ENCODE data around the gene PITX3.
A peak's percentile ranks its signal among the peaks of the same experiment; 100 is the strongest.

PITX3 gene

DNA sequence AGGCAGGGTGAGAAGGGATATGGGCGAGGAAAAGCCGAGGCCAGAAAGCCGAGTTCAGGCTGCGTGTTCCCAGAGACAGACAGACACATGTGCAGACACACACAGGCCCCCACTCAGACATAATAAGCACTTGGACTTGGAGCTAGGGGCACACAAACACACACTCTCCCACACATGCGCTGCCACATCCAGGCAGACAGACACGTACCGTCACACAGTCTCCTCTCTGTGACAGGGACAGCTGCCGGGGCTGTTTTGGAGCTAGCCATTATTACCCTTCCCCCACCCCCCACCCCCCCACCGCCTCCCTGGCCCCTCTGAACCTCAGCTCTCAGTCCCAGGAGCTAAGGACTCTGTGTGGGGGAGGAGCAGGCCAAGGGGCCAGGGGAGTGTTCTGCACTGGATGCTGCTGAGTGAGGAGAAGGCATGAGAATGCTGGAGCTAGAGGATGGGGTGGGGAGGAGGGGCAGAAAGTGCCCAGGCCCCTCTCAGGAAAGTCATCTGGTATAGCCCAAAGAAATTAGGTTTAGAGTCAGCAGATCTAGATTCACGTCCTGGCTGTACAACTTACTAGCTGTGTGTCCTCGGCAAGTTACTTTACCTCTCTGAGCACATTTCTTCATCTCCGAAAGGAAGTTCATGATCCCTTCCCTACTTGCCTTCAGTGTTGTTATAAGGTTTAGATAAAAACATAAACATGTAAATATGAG, 6.3 kb downstream of the PITX3 start:
- H3K4me2 ChIP-seq = no peak overlapping the region
- H3K36me3 ChIP-seq (ENCODE audit: insufficient read depth) = no peaks in the 10 kb centered on the region
- H4K20me1 ChIP-seq (ENCODE audit: insufficient read depth) = no peaks in the 10 kb centered on the region
- peaks cover 11% of the 10 kb centered on the region; the same call in 1 of the 2 replicates for H3K27me3 ChIP-seq (ENCODE audit: insufficient read depth, low read depth)
- no peak overlapping the region for H3K27ac ChIP-seq
- H3K4me3 ChIP-seq (IDR thresholded peaks at IDR 0.05; ENCODE audit: insufficient read depth, low read depth, low read length) = no peak overlapping the region
- no peaks in the 10 kb centered on the region for H3K79me2 ChIP-seq (ENCODE audit: insufficient read depth, low read depth)
- no peak overlapping the region for H2AFZ ChIP-seq (ENCODE audit: low read depth)
- peaks cover 4% of the 10 kb centered on the region for H3K4me1 ChIP-seq (ENCODE audit: low read depth, poor library complexity, severe bottlenecking)
- TF ChIP-seq, protein P1, sequence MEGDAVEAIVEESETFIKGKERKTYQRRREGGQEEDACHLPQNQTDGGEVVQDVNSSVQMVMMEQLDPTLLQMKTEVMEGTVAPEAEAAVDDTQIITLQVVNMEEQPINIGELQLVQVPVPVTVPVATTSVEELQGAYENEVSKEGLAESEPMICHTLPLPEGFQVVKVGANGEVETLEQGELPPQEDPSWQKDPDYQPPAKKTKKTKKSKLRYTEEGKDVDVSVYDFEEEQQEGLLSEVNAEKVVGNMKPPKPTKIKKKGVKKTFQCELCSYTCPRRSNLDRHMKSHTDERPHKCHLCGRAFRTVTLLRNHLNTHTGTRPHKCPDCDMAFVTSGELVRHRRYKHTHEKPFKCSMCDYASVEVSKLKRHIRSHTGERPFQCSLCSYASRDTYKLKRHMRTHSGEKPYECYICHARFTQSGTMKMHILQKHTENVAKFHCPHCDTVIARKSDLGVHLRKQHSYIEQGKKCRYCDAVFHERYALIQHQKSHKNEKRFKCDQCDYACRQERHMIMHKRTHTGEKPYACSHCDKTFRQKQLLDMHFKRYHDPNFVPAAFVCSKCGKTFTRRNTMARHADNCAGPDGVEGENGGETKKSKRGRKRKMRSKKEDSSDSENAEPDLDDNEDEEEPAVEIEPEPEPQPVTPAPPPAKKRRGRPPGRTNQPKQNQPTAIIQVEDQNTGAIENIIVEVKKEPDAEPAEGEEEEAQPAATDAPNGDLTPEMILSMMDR (conservative IDR thresholded peaks at IDR 0.05; ENCODE audit: low read depth, low read length) = no peak
- no peak overlapping the region for H3K9ac ChIP-seq

DNA sequence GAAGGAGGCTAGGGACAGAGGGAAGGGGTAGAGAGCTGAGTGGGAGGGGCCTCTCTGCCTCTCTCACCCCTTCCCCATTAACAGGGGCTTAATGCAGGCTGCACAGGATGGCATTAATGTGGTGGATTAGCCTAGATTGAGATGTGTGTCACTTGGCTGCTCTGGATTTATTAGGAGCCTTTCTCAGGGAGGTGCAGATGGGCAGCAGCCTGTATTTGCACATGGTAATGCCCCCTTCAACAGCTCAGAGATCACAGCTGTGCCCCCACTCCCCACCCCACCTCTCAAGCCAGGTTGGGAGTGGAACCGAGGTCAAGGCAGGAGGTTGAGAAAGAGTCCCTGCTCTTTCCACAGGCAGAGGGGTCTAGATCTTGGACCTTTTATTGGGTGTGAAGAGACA, 7.3 kb downstream of the PITX3 start:
- TF ChIP-seq, protein P1 (conservative IDR thresholded peaks at IDR 0.05; ENCODE audit: low read depth, low read length) = no peak
- H3K27me3 ChIP-seq (ENCODE audit: insufficient read depth, low read depth) = peaks cover 14% of the 10 kb centered on the region
- no peak overlapping the region for H3K27ac ChIP-seq
- H3K36me3 ChIP-seq (ENCODE audit: insufficient read depth) = no peaks in the 10 kb centered on the region
- H3K9ac ChIP-seq = no peak overlapping the region
- H3K4me2 ChIP-seq = no peak overlapping the region
- peaks cover 10% of the 10 kb centered on the region for H3K4me1 ChIP-seq (ENCODE audit: low read depth, poor library complexity, severe bottlenecking)
- no peak overlapping the region for H2AFZ ChIP-seq (ENCODE audit: low read depth)
- H3K4me3 ChIP-seq (IDR thresholded peaks at IDR 0.05; ENCODE audit: insufficient read depth, low read depth, low read length) = no peak overlapping the region
- no peaks in the 10 kb centered on the region for H4K20me1 ChIP-seq (ENCODE audit: insufficient read depth)
- no peaks in the 10 kb centered on the region for H3K79me2 ChIP-seq (ENCODE audit: insufficient read depth, low read depth)

DNA sequence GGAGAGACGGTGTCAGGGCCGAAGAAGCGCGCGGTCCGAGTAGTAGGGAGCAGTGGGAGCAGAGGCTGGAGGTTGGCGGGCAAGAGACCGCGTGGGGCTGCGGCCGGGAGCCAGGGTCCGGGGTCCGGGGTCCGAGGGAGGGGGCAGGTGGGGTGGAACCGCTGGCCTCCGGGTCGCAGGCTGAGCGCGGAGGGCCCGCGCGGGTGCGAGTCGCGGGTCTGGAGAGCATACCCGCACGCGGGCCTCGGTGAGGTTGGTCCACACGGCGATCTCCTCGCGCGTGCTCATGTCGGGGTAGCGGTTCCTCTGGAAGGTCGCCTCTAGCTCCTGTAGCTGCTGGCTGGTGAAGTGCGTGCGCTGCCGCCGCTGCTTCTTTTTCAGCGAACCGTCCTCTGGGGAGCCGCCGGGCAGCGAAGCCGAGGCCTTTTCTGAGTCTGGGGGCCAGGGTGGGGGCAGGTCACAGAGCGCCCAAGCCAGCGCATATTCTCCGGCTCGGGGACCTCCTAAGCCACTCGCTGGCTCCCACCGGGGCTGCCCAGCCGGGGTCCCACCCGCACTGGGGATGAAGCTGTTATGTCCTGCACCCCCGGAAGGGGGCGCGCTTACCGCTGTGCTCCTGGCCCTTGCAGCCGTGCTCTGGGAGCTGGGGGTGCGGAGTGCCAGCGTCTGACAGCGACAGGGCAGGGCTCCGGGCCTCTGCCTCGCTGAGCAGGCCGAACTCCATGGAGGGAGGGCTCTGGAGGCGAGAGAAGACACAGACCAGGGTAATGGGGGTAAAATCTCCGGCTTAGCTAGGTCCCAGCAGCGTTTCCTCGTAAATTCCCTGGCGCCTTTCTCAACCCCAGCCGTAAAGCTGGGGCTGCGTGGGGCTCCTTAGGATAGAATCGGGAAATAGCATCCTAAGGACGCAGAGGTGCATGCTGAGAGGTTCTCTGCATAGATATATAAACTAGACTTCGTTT, 9.7 kb downstream of the PITX3 start:
- Histone ChIP-seq H3K4me1 (ENCODE audit: low read depth, poor library complexity, severe bottlenecking) (peaks cover 10% of the 10 kb centered on the region), H3K36me3 (ENCODE audit: insufficient read depth) (no peaks in the 10 kb centered on the region), H3K4me2 (peak overlapping the region; percentile 81; the same call in 1 of the 2 replicates), H3K79me2 (ENCODE audit: insufficient read depth, low read depth) (no peaks in the 10 kb centered on the region), H3K27me3 (ENCODE audit: insufficient read depth, low read depth) (peaks cover 34% of the 10 kb centered on the region; the same call in 1 of the 2 replicates), H2AFZ (ENCODE audit: low read depth) (peak overlapping the region; percentile 62), H3K27ac (no peak overlapping the region), H4K20me1 (ENCODE audit: insufficient read depth) (no peaks in the 10 kb centered on the region), H3K9ac (peak overlapping the region; percentile 8; the same call in 1 of the 2 replicates), H3K4me3 (IDR thresholded peaks at IDR 0.05; ENCODE audit: insufficient read depth, low read depth, low read length) (no peak overlapping the region)
- TF ChIP-seq, protein P1 (conservative IDR thresholded peaks at IDR 0.05; ENCODE audit: low read depth, low read length) = peak; percentile 85

DNA sequence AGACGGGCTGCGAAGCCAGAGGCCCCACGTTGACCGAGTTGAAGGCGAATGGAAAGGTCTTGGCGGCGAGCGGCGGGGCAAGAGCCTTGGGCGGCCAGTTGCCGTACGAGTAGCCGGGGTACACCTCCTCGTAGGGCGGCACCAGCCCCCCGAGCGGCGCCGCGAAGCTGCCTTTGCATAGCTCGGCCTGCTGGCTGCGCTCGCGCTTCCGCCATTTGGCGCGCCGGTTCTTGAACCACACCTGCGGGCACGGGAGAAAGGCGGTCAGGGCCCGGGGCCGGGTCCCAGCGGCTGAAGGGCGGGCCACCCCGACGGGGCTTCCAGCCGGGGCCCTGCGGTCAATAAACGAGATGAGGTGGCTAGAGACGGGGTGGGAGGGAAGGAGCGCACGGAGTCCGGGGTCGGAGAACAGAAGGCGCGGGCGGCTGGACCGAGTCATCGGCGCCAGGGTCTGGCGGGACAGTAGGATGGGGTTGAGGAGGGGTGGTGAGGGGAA, 10.4 kb downstream of the PITX3 start:
- no peak overlapping the region for H3K27ac ChIP-seq
- H3K4me1 ChIP-seq (ENCODE audit: low read depth, poor library complexity, severe bottlenecking) = peaks cover 13% of the 10 kb centered on the region
- H3K79me2 ChIP-seq (ENCODE audit: insufficient read depth, low read depth) = no peaks in the 10 kb centered on the region
- H3K4me2 ChIP-seq = peak overlapping the region; percentile 81
- H2AFZ ChIP-seq (ENCODE audit: low read depth) = peak overlapping the region; percentile 62
- no peaks in the 10 kb centered on the region for H3K36me3 ChIP-seq (ENCODE audit: insufficient read depth)
- H4K20me1 ChIP-seq (ENCODE audit: insufficient read depth) = no peaks in the 10 kb centered on the region
- no peak overlapping the region for H3K4me3 ChIP-seq (IDR thresholded peaks at IDR 0.05; ENCODE audit: insufficient read depth, low read depth, low read length)
- H3K9ac ChIP-seq = peak overlapping the region; percentile 8; the same call in 1 of the 2 replicates
- H3K27me3 ChIP-seq (ENCODE audit: insufficient read depth, low read depth) = peaks cover 38% of the 10 kb centered on the region; the same call in 1 of the 2 replicates
- TF ChIP-seq, protein P1 (conservative IDR thresholded peaks at IDR 0.05; ENCODE audit: low read depth, low read length) = peak; percentile 22

Data from KMS-11 (cell line).